GM10266 (cell line): ENCODE measurements around the gene KCNK1.

Source experiments
- DNase-seq: peaks from one replicate; pipeline ENCODE4 v3.0.0; 2012; ENCODE audit errors: extremely low spot score
- TF ChIP-seq, protein P1 (sequence below): IDR thresholded peaks from 2 replicates; pipeline ENCODE4 v1.5.1; 2012; ENCODE audit warnings: mild to moderate bottlenecking, low read depth; ENCODE audit not compliant: control insufficient read depth, insufficient read depth; ENCODE audit errors: missing control alignments

Gene KCNK1

DNA sequence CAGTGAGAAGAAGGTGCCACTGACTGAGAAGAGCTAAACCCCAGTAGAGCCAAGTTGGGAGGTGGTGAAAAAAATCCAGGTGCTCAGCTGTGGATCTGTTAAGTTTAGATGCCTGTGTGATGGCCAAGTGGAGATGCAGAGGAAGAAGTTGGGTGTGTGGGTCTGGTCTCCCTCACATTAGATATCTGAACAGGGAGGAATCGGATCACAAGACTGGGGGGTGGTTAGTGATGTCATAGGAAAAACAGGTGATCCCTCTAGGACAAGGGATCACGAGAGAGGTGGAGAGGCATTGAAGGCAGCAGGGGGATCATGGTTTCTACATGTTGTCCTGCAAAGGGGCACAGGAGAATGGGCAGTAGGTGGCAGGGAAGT is 22.6 kb downstream of the KCNK1 start:
- DNase-seq, result no peak
- TF ChIP-seq, protein P1, sequence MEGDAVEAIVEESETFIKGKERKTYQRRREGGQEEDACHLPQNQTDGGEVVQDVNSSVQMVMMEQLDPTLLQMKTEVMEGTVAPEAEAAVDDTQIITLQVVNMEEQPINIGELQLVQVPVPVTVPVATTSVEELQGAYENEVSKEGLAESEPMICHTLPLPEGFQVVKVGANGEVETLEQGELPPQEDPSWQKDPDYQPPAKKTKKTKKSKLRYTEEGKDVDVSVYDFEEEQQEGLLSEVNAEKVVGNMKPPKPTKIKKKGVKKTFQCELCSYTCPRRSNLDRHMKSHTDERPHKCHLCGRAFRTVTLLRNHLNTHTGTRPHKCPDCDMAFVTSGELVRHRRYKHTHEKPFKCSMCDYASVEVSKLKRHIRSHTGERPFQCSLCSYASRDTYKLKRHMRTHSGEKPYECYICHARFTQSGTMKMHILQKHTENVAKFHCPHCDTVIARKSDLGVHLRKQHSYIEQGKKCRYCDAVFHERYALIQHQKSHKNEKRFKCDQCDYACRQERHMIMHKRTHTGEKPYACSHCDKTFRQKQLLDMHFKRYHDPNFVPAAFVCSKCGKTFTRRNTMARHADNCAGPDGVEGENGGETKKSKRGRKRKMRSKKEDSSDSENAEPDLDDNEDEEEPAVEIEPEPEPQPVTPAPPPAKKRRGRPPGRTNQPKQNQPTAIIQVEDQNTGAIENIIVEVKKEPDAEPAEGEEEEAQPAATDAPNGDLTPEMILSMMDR, result no peak

DNA sequence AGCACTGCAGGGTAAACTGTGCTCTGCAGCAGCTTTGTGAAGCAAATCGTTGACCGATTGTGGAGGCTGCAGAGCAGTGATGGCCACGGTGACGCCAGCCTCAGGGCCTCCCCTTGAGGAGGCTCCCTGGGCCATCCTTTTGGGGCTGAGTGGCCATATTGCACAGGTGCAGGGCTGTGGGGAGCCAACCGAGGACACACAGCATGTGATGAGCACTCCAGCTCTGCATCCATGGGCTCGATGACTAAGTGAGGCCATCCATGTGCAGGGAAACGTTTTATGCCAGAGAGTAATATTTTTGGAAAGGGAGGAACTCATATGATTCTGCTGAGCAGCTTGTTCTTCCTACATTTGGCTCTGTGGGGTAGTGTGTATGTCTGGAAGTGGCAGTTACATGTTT is 24.6 kb downstream of the KCNK1 start:
- TF ChIP-seq, protein P1, result no peak
- no peak for DNase-seq

DNA sequence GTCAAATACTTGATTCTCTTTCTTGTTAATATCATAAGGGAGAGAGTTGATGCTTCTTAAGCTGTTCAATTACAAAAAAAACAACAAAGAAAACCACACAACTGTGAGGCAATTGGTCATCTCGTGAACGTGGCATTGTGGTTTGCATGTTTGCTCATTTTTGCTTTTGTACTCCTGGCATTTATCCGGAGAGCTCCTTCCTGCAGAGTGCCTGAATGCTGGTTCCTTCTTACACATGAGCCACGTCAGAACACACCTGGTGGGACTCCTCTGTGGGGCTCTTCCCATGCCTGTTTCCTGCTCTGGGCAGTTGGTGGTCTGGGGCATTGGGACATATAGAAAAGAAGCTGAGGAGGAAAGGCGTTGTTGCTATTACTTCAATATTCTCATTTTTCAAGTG is 25.7 kb downstream of the KCNK1 start:
- TF ChIP-seq, protein P1, result no peak
- no peak for DNase-seq

DNA sequence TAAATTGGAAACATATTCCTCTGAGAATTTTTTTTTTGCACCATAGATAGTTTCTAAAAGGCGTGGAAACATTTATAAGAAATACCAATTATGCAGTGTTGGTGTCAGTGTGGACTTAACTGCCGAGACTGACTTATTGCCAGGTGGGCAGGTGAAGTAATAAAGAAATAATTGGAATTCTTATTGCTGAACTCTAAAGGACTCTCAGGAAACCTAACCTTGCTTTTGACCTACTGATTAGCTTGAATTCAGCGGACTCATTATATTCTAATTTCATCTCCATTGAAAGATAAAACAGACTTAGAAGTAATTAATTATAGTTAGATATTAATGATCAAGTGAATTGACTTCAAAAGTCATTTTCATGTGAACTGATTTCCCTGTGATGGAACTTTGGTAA is 26.3 kb downstream of the KCNK1 start:
- DNase-seq, result no peak
- TF ChIP-seq, protein P1, result no peak

DNA sequence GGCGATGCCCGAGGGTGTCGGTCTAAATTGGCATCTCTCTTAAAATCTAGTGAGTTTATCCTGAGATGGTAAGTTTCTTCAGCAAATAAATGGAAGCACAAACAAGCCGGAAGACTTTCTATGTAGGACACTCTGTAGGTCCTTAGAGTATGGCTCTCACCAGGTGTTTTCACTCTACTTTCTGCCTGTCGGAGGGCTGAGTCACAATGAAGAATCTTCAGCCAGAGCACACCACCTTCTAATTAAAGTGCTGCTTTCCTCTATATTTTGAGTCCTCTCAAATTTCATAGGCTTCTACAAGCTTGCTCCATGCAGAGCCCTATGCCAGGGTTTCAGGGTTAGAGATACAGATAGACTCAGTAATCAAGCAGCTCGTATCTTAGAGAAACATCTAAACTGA is 27.1 kb downstream of the KCNK1 start:
- DNase-seq, result no peak

DNA sequence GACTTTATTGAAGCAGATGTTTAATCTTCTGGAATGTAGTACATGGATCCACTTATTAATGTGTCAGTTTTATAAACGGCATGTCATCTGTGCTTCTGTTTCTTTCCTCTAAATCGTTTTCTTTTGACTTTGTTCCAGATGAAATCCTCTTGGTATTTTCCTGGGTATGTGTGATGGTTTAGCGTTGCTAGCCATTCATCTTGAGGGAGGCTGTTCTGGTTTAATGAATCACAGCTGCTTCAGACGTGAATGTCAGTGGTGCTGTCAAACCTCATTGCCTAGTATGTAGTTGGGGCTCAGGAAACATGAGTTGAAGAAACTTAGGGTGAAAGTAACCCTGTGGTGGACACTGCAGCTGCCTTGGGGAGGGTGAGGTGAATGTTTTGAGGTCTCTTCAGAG is 33.2 kb downstream of the KCNK1 start:
- TF ChIP-seq, protein P1, result no peak
- no peak for DNase-seq

More for the DNA sequence above, 27.1 kb downstream of the KCNK1 start:
- TF ChIP-seq, protein P1, result no peak

DNA sequence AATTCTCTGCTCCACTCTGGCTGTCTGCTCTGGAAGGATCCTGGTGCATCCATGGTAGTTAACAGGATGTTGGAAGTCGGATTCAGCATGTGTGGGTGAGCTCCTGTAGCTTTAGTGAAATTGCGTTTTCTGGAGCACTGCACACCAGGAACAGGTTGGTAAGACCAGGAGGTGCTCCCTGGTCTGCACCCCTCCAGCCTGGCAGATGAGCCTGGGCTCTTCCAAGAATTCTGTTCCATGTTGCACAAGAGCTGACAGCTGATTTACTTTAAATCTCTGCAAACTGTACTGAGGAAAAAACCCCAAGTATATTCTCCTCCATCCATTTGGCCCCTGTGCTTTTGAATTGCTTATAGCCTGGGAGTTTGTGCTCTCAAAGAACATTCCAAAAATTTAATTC is 33.7 kb downstream of the KCNK1 start:
- no peak for DNase-seq
- TF ChIP-seq, protein P1, result no peak
